HG03432 (cell line): ENCODE data around the gene CADPS2.

Source experiments
- ATAC-seq: cut with Tn5 transposase; IDR thresholded peaks from one replicate; pipeline ENCODE4 v1.9.1; 2021; ENCODE audit warnings: mild to moderate bottlenecking, moderate library complexity; ENCODE audit not compliant: unreplicated experiment

Gene CADPS2

DNA sequence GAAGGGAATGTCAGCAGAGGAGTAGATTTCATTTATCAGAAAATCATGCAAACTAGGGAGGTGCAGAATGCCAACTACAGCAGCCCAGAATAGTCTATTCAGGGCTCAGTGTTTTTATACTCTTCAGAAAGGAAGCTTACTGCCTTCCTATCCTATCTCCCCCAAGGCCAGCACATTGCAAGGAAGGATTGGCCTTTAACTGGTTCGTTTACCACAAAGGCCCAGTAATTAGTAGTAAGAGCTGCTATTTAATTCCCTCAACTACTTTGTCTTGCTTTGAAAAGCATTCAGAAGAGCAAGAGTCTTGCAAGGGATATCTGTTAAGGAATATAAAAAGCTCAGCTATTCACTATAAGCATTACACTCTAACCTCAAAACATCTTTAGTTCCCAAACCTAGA is 97.1 kb downstream of the CADPS2 start:
- ATAC-seq = no peak

DNA sequence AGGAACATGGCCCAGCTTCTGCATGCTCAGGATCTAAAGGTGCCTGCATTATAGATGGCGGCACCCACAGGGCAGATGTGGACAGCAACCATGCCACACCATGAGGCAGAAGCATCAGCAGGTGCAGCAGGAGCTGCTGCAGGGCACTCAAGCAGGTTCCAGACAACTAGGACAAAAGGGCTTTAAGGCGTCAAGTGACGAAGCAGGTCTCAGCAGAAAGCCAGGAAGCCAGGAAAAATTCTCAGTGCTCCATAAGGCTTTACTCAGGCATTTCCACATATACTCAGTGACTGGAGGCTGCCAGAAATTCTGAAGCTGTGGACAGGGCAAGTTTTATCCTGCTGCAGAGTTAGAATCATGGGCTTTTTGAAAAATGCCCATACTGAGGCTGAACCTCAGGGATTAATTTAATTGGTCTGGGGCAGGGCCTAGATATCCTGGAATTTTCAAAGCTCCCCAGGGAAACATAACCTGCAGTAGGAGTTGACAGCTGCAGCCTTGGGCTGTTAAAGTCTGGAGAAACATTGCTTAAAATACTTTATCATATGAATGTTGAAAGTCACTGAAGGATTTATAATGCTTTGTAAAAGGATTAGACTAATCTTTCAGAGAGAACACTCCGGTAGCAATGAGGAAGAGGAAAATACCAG is 115.4 kb downstream of the CADPS2 start:
- no peak for ATAC-seq

DNA sequence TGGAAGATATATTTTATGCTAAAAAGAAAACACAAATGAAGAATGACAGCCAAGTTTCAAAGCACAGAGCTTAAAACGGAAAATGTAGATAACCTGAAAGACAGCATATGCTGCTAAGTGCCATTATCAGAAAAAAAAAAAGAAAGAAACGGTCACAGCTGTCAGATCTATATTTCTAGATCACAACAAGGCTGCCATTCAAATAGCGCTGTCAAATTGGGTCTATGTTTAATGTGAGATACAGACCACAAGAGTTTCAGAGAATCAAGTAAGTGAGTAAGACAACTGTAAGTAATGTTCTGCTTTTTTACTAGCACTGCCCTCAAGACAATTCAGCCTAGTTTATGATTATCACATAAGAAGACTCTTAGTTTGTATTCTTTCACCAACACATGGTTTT is 117.4 kb downstream of the CADPS2 start:
- no peak for ATAC-seq

DNA sequence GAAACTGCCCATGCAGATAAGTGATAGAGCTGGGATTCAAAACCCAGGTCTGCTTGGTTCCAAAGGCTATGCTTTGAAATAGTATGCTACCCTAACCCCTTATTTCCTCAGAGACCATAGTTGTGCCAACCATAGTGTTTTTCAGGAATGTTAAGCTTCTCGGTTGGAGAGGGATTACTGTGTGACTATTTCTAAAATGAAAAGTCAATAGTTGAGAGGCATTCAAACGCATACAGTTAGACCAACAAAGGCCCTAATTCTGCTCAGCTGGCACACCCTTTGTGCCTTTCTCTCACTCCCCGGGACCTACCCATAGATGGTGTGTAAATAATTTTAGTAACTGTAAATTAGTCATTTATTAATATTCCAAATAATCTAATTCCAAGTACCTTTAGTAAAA is 118.9 kb downstream of the CADPS2 start:
- no peak for ATAC-seq

DNA sequence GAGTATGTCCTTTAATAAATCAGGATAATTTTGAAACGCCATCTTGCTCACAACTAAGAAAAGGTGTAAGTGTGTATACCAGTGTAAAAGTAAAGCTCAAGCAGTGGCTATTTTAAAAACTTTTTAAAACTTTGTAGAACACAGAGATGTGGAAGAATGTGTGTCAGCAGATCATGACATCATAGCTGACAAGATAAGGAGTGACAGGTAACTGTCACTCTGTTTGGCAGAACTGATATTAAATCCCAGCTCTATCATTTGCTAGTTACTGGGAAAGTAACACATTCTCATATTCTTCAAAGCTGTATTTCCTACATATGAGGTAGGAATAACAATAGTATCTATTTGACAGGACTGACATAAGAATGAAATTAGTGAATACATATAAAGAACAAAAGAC is 119.7 kb downstream of the CADPS2 start:
- ATAC-seq = no peak

DNA sequence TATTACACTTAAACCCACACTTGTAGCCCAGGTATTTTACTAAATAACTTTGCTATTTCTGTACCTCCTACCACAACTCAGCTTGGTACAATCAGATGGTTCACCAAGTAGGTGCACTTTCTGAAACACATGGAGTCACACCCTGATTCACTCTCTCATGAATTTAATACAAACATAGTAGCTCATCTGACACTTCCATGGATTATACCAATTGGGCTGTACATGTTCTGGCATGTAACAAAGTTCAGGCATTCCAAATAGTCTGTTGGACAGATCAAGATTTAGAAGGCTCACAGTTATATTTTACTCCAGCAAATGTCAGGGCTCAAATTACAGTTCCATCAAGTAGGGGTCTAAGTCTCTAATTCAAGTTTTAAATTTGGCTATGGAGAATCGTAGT is 121.4 kb downstream of the CADPS2 start:
- ATAC-seq = no peak

DNA sequence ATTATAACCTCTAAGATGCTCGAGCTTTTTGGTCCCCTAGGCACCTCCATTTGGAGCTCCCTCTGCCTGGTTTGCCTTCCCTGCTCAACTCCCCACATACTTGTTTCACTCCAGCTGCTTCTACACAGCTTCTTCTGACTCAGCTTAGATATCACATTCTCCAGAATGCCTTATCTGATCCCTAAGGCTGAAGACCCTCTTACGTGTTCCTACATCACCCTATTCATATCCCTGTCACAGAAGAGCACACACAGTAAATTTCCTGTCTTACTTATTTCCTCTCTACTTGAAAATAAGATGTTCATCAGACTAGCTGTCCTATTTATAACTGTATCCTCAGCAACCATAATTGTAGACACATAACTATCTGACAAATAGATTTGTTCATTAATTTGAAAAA is 122.2 kb downstream of the CADPS2 start:
- no peak for ATAC-seq

DNA sequence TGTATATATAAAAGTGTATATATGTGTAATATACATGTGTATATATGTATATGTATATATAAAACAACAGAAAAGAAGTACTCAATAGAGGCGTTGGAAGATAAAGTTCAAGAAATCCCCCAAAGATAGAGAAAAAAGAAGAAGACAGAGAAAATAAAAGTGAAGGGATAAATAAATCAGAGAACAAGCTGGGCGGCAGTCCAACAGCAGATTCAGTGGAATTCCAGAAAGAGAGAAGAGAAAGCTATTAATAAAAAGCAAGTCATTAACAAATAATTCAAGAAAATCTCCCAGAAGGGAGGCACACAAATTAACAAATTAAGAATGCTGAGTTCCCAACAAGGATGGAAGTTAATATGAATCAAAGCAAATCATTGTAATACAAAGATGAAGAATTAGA is 124.2 kb downstream of the CADPS2 start:
- no peak for ATAC-seq

DNA sequence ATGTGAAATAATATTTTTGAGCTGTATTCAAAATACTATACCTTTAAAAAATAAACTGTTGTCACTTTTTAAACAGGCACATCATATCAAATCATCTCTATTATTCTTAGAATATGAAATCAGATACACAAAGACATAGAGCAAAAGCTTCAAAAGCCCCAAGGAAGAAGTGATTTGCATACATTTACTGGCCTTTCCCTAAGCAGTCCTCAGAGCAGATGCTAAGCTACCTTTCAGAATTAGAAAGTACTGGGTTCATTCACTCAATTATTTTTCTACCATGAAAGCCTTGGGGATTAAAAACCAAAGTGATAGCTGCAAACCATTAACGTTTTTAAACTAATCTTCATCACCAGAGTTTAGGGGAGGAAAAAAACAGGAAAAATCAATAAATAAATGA is 127.8 kb downstream of the CADPS2 start:
- ATAC-seq = no peak

DNA sequence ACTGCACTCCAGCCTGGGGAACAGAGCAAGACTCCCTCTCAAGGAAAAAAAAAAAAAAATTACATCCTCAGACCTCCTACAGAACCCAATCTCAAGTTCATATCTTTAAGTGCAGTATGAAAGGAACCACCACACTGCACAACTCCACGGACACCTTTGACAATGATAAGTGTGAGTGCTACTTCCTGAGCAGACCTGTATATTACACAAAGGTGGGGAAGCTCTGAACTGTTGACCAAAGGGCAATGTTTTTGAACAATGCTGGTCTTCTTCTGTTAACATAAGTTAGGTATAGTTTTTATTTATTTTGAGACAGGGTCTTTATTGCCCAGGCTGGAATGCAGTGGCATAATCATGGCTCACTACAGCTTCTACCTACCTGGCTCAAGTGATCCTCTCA is 129.4 kb downstream of the CADPS2 start:
- ATAC-seq = no peak

DNA sequence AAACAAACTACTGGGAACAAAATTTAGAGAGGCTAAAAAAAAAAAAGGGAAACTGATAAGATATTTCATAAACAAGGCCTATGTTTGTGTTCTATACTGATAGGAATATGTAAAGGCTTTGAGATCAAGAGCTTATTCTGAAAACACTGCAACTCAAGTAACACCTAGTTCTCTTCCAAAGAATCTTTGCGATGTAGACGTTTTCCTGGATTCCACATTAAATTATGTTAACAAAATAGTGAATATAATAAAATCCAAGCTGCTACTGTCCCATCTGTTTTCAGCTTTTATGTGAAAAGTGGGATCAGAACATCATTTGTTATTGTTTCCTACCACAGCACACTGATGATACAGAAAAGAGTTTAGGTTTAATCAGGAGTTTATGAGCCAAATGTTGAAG is 130.6 kb downstream of the CADPS2 start:
- ATAC-seq = no peak

DNA sequence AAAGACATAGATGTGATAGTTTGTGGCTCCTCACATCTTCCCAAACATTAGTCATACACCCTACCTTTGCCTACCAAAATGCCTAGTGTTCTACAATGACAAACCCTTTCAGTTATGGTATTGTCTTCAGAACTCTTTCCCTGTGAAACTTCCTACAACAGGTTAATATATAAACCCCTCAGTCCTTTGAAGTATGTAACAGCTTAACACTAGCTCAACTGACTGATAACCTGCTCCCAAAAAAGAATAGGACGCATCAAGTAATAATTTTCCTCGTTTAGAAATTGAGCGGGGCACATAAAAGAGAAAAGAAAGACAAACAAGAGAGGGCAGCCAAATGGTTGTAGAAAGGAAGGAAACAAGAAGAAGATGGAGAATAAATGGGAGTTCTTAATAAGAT is 133.7 kb downstream of the CADPS2 start:
- ATAC-seq = no peak

DNA sequence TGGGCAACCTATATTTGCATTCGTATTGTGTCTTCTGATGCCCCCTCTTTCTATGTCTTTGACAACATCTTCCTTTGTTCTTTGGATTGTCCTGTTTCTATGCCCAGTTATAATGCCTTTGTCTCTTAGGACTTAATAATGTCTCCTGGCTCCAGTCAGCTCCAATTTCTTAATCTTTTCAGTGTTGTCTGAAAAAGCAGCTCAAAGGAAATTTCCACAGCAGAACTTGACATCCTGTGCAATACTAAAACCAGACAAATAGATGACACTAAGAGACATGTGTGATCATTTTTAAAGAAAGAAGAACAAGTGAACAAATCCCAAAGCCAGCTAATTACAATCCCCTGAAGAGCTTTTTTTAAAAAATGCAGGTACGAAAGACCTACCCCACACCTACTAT is 135.9 kb downstream of the CADPS2 start:
- ATAC-seq = no peak

DNA sequence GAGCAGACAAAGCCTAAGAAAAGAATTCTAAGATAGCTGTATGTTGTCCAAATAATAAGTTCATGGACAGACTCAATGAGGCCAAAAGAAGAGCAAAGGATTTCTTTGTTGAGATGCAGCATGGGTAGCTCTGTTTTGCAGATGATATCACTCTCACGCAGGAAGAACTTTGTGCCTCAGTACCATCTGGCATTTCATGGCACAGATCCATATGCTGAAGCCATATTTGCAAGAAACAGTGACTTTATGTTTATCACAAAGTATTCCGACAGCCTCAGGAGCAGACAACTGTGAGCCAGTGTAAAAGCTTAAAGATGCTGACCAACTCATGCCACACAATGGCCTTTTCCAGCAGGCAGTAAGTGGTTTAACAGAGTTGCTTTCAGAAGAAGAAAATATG is 138.1 kb downstream of the CADPS2 start:
- no peak for ATAC-seq

DNA sequence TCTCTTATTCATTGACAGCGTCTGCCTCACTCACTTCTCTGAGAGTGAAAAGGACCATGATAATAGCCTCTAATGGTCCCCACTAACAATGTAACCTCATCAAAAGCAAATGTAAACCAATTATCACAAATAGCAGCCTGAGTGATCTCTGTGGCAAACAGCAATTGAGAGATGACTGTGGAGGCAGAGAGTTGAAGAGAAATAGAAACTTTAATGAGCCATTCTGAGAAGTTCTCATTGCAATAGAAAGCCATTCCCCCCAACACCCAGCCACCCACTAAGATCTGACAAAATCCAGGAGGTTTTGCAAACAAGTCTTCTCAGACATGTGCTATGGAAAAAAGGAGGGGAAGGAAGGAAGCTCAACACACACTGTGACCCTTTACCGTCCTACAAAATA is 139.3 kb downstream of the CADPS2 start:
- no peak for ATAC-seq

DNA sequence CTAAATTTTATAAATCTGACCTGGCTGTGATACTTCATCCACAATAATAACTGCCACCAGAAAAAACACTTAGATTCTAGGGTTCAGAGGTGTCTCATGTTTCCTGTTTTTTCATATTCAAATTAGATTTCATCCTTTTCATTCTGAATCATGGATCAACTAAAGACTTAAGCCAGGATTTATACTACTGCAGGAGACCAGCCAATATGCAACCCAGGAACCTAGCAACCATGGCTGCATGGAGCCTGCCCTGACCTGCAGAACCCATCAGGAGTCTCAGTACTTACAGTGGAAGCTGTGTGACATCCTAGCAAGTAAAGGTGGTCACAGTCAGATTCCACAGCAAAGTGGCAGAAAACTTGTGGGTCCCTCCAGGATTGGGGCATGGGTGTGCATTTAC is 143.0 kb downstream of the CADPS2 start:
- no peak for ATAC-seq

DNA sequence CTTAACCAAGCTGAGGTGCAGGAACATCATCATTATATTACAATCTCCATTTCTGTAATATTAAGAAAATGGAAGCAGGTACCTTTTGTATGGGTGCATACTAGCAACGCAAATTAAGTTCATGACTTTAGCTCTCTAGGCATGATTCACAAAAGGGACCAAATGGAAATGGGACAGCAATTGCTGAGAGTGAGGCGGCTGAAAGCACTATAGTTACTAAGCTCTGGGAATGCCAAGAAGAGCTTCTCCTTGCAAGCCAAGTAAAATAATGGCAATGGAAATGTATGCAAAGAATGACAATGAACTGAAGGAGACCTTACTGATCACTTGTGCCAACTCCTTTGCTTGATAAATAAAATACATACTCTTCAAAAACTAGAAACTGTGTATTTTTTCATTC is 147.3 kb downstream of the CADPS2 start:
- ATAC-seq = no peak

DNA sequence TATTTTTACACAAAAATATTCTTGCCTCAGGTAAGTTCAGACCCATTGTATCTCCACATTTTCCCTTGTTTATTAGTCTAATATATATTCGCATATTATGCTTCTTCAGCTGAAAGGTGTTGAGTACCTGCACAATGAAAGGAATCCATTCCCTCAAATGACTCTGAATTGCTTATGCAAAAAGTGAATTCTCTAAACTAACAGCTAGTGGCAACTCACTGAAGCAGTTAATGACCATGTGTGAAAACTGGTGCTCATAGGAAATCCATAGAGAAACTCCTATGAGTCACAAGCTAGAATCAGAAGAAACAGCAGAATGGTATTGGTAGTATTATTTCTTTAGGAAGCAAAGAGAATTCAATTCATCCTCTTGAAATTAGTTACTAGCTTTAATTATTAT is 150.1 kb downstream of the CADPS2 start:
- no peak for ATAC-seq

DNA sequence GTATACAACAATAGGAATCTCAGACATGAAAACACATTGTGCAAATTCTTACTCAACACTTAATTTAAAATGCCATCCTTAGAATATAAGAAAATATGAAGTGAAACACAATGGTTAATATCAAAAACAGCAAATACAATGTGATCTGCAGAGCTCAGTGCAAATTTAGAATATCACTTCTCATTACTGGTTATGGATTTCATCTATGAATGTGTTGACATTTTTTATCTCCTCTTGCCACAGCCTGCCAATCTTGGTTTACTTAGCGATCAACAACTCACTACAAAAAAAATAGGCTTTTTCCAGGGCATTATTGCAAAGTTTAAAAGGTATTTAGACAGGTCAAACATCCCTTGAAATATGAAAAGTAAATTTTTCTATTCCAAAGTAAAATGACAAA is 158.5 kb downstream of the CADPS2 start:
- ATAC-seq = no peak

DNA sequence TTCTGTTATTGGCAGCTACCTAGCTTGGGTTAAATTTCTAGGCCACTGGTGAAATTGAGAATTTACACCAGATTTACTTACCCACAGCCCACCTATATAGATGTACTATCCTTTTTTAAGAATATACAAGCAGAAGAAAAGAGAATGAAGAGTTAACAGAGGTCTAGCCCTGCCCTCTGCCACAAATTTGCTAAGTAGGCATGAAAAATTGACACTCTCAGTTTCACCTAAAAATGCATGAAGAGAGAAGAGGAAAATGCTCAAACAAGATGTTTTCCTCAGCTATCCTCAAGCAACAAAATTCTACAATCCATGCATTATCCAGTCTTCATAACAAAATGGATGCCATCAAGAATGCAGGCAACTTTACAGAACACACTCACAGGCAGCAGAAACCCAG is 158.9 kb downstream of the CADPS2 start:
- ATAC-seq = no peak

DNA sequence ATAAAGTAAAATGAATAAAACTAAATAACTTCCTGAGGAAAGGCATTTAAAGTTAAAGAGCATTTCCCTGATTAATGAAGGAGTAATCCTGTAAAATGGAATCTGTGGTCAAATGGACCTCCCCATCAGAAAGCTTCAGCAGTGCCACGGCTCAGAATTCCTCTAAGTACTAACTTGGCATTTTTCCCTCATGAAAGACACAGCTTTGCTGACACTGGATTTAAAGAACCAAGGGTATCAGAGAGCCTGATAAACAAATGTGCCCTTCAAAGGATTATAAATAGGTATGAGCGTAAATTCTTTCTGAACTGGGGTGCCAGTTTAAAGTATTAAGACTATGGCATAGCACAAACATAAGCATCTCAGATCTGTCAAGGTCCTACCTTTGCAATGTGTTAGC is 159.4 kb downstream of the CADPS2 start:
- no peak for ATAC-seq

DNA sequence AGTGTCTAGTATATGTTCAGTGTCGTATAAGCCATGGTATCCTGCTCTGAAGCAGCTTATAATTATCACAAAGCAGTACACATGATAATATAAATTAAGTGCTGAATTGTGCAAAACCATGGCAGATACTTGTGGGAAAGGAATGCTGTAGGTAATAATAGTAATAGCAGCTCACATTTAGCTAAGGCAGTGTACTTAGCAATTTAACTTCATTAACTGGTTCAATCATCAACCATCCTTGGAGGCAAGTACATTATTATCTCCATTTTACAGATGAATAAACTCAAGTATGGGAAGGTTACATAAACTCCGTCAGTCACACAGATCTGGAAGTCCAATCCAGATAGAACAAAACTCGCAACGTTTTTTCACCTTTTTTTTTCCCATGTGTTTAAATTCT is 161.9 kb downstream of the CADPS2 start:
- ATAC-seq = no peak

DNA sequence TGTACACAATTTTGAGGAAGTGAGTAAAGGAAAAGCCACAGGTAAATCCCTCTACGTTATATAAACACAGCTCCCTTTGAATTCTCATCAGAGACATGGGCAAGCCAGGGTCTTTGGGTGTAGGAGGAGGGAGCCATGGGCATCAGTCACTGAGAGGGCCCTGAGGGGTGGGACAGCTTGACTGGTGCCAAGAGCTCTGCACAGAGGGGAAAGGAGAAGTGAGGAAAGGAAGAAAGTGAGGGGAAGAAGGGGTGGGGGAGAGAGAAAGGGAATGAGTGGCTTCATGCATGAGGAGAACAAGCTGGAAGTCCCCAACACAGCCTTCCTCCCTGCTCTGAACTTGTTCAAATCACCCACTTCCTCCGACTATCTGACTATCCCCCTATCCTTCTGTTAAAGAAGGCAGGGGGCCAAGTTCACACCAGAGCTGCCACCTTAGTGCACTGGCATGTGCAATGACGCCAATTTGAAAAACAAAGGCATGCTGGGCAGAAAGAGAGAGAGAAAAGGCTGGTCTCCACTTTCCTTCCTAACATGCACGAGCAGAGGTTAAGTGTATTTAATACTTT is 167.2 kb downstream of the CADPS2 start:
- ATAC-seq = no peak
